B cell (primary cell): ENCODE results near the gene GPR37. TPM values are rescaled to one million over a fixed set of nuclear protein-coding genes. Genes with fewer than 3 reads are reported as not detected.

Source experiments
- ATAC-seq: fragments of 200-7000 bp; cut with Tn5 transposase; one replicate; pipeline ENCODE4 v1.10.0; 2021; ENCODE audit warnings: low read depth, mild to moderate bottlenecking, moderate number of reproducible peaks, moderate library complexity
- CTCF ChIA-PET: fragments of 350-600 bp; sonication (Branson Sonifier 250); formaldehyde crosslinking; loops from one replicate; lab custom pipeline; 2021; ENCODE audit warnings: antibody characterized with exemption, inconsistent platforms; lab: Charles Lee
- POLR2A ChIA-PET: fragments of 350-600 bp; sonication (Branson Sonifier 250); formaldehyde crosslinking; loops from one replicate; lab custom pipeline; 2021; ENCODE audit warnings: antibody characterized with exemption; lab: Charles Lee
- DNase-seq: peaks from one replicate; pipeline ENCODE4 v3.0.0; 2013
- H2AFZ ChIP-seq: 2 replicates; pipeline ENCODE4 v1.6.1; 2012; ENCODE audit warnings: mild to moderate bottlenecking, low read depth, low read length; ENCODE audit not compliant: insufficient read depth, poor library complexity, severe bottlenecking
- H3K27ac ChIP-seq, 2 donors: 1 replicate in 1 of 2; 2 replicates in 1 of 2; pipeline ENCODE4 v1.5.1; 2012 to 2013; ENCODE audit warnings: low read length in 2 of 2, mild to moderate bottlenecking in 2 of 2, moderate library complexity in 1 of 2
- H3K27me3 ChIP-seq, 4 experiments: fragments of 200-600 bp in 1 of 4; sonication (generic) in 1 of 4; replicated peaks in 1 of 4; 1 replicate in 2 of 4; 2 replicates in 2 of 4; pipeline versions ENCODE4 v1.6.1 to v1.7.0; 2013 to 2016; ENCODE audit warnings: low read length in 3 of 4, mild to moderate bottlenecking in 2 of 4, mixed read lengths in 1 of 4, moderate library complexity in 1 of 4; ENCODE audit not compliant: insufficient read depth in 4 of 4, control insufficient read depth in 3 of 4; ENCODE audit errors: control extremely low read depth in 1 of 4
- H3K36me3 ChIP-seq, 2 experiments: replicated peaks in 1 of 2; 1 replicate in 1 of 2; 2 replicates in 1 of 2; pipeline versions ENCODE4 v1.6.1 to v1.7.1; 2013; ENCODE audit warnings: low read length in 1 of 2; ENCODE audit not compliant: insufficient read depth in 2 of 2, control insufficient read depth in 1 of 2; ENCODE audit errors: control extremely low read depth in 1 of 2, extremely low read depth in 1 of 2
- H3K4me1 ChIP-seq, 2 donors: fragments of 200-600 bp in 1 of 2; sonication (generic) in 1 of 2; 1 replicate in 1 of 2; 2 replicates in 1 of 2; pipeline versions ENCODE4 v1.5.1 to v1.6.1; 2013 to 2017; ENCODE audit warnings: low read length in 2 of 2; ENCODE audit not compliant: control insufficient read depth in 2 of 2, insufficient read depth in 2 of 2
- H3K4me2 ChIP-seq: replicated peaks from 2 replicates; pipeline ENCODE3; 2012; ENCODE audit warnings: mild to moderate bottlenecking, low read depth, low read length; ENCODE audit not compliant: poor library complexity, severe bottlenecking
- H3K4me3 ChIP-seq, 5 experiments: fragments of 200-600 bp in 1 of 5; sonication (generic) in 1 of 5; 1 replicate in 3 of 5; 2 replicates in 2 of 5; pipeline versions ENCODE4 v1.5.1 to v1.7.0; 2011 to 2016; ENCODE audit warnings: low read length in 4 of 5, mild to moderate bottlenecking in 4 of 5, low read depth in 2 of 5, control low read depth in 1 of 5, moderate library complexity in 1 of 5; ENCODE audit not compliant: insufficient read depth in 1 of 5; ENCODE audit errors: control extremely low read depth in 1 of 5, extremely low read depth in 1 of 5
- H3K79me2 ChIP-seq: fragments of 200-600 bp; sonication (generic); one replicate; pipeline ENCODE4 v1.6.0; 2016; ENCODE audit warnings: low read length; ENCODE audit not compliant: control insufficient read depth, insufficient read depth
- H3K9ac ChIP-seq: fragments of 200-600 bp; sonication (generic); 2 replicates; pipeline ENCODE4 v1.6.1; 2017; ENCODE audit warnings: mild to moderate bottlenecking, low read length, moderate library complexity
- H3K9me3 ChIP-seq, 3 donors: one replicate each; pipeline versions ENCODE4 v1.6.1 to v1.7.1; 2013; ENCODE audit warnings: low read length in 2 of 3; ENCODE audit not compliant: control insufficient read depth in 2 of 3, insufficient read depth in 1 of 3; ENCODE audit errors: control extremely low read depth in 1 of 3
- H4K20me1 ChIP-seq: 2 replicates; pipeline ENCODE4 v1.6.0; 2012; ENCODE audit warnings: mild to moderate bottlenecking, low read length; ENCODE audit not compliant: insufficient read depth, control insufficient read depth, poor library complexity, severe bottlenecking
- H3K27ac Mint-ChIP-seq: one replicate; pipeline ENCODE4 v1.8.0; 2021; ENCODE audit warnings: mixed read lengths
- H3K27me3 Mint-ChIP-seq: one replicate; pipeline ENCODE4 v1.8.0; 2021; ENCODE audit warnings: mixed read lengths
- H3K4me1 Mint-ChIP-seq: one replicate; pipeline ENCODE4 v1.8.0; 2021; ENCODE audit warnings: mixed read lengths
- H3K4me3 Mint-ChIP-seq: one replicate; pipeline ENCODE4 v1.8.0; 2021; ENCODE audit warnings: mixed read lengths
- H3K9me3 Mint-ChIP-seq: one replicate; pipeline ENCODE4 v1.8.0; 2022; ENCODE audit warnings: mixed read lengths; ENCODE audit not compliant: insufficient read depth
- CTCF ChIP-seq: fragments of 200-600 bp; IDR thresholded peaks from one replicate; pipeline ENCODE4 v1.8.0; 2022; ENCODE audit warnings: antibody characterized with exemption, mild to moderate bottlenecking
- EZH2 ChIP-seq: IDR thresholded peaks from 2 replicates; pipeline ENCODE4 v1.6.1; 2012; ENCODE audit warnings: borderline replicate concordance, low read depth, mild to moderate bottlenecking, moderate library complexity, low read length; ENCODE audit not compliant: insufficient read depth, poor library complexity, severe bottlenecking
- WGBS: methylation state at CpG from one replicate; pipeline ENCODE4 v1.1.5; 2013; ENCODE audit warnings: missing lambda C conversion rate; ENCODE audit not compliant: insufficient coverage; 5-methylcytosine and 5-hydroxymethylcytosine counted together
- intact Hi-C: fragments of 100-400 bp; cut with micrococcal nuclease; formaldehyde crosslinking; loops from one replicate; pipeline ENCODE4 v1.10.0; 2022
- polyA plus RNA-seq: library from polyadenylated mRNA; depleted of rRNA; stranded (reverse); fragments of >200 nt; gene quantifications from 2 replicates; pipeline ENCODE4 v1.2.3, GENCODE V29; 2012
- total RNA-seq, 2 donors: library from RNA; stranded (reverse); fragments of 120-200 nt in 1 of 2; gene quantifications; 1 replicate in 1 of 2; 2 replicates in 1 of 2; pipeline versions ENCODE4 v1.2.3 to v1.2.4, GENCODE V29; 2013 to 2022

GPR37 gene
- total and polyA plus RNA-seq, 2 donors (not counting 1 experiment from before 2014, with no cell fraction given): not detected

- Histone ChIP-seq H3K36me3 (no peaks in the 10 kb centered on the region), H3K27ac (no peak overlapping the region), H4K20me1 (no peaks in the 10 kb centered on the region), H3K27me3 (no peaks in the 10 kb centered on the region), H3K4me3 (no peak overlapping the region), H3K79me2 (no peaks in the 10 kb centered on the region), H3K4me1 (no peaks in the 10 kb centered on the region), H2AFZ (no peak overlapping the region), H3K4me2 (no peak overlapping the region), H3K9me3 (peaks cover 0 to 4% (median 0%) of the 10 kb centered on the region in 3 donors), H3K9ac (no peak overlapping the region)
- POLR2A ChIA-PET: no interaction called here
- TF ChIP-seq EZH2: no peak
- no peak for TF ChIP-seq CTCF
- H3K27me3 Mint-ChIP-seq: peaks cover under 1% of the 10 kb centered on the region
- no peaks in the 10 kb centered on the region for H3K4me1 Mint-ChIP-seq
- ATAC-seq: no peak
- no peak overlapping the region for H3K27ac Mint-ChIP-seq
- no CpG with 5 or more reads among the region's 2 CpGs for WGBS
- DNase-seq: no peak
- no peaks in the 10 kb centered on the region for H3K9me3 Mint-ChIP-seq
- intact Hi-C loops: no loop called here
- CTCF ChIA-PET: no interaction called here
- no peak overlapping the region for H3K4me3 Mint-ChIP-seq
Observed at GRCh38 chr7:124751027-124751426, 14.6 kb downstream of the GPR37 start.

GRCh38 chr7:124747072-124747471 lies 18.5 kb downstream of the GPR37 start:
- intact Hi-C loops: no loop called here

More at GRCh38 chr7:124747072-124747471, 18.5 kb downstream of the GPR37 start:
- H3K36me3 ChIP-seq: no peaks in the 10 kb centered on the region
- H3K4me1 ChIP-seq: no peaks in the 10 kb centered on the region
- H3K9me3 Mint-ChIP-seq: no peaks in the 10 kb centered on the region
- H3K4me1 Mint-ChIP-seq: no peaks in the 10 kb centered on the region
- POLR2A ChIA-PET: no interaction called here
- 88% methylated on average over 8 of the region's 11 CpGs for WGBS
- no peak for ATAC-seq
- TF ChIP-seq CTCF (no peak), EZH2 (no peak)
- no peak overlapping the region for H3K27ac Mint-ChIP-seq
- CTCF ChIA-PET: no interaction called here
- no peak overlapping the region for H3K4me3 ChIP-seq
- H3K27me3 Mint-ChIP-seq: no peaks in the 10 kb centered on the region
- H3K9ac ChIP-seq: no peak overlapping the region
- no peaks in the 10 kb centered on the region for H4K20me1 ChIP-seq
- H3K27ac ChIP-seq: no peak overlapping the region
- no peak overlapping the region for H2AFZ ChIP-seq
- no peak overlapping the region for H3K4me3 Mint-ChIP-seq
- no peak for DNase-seq
- no peaks in the 10 kb centered on the region for H3K79me2 ChIP-seq
- H3K4me2 ChIP-seq: no peak overlapping the region
- H3K9me3 ChIP-seq: peaks cover 0 to 4% (median 0%) of the 10 kb centered on the region in 3 donors
- no peaks in the 10 kb centered on the region for H3K27me3 ChIP-seq
